Measurements from ENCODE around the gene RAB1B.

The RAB1B gene

DNA sequence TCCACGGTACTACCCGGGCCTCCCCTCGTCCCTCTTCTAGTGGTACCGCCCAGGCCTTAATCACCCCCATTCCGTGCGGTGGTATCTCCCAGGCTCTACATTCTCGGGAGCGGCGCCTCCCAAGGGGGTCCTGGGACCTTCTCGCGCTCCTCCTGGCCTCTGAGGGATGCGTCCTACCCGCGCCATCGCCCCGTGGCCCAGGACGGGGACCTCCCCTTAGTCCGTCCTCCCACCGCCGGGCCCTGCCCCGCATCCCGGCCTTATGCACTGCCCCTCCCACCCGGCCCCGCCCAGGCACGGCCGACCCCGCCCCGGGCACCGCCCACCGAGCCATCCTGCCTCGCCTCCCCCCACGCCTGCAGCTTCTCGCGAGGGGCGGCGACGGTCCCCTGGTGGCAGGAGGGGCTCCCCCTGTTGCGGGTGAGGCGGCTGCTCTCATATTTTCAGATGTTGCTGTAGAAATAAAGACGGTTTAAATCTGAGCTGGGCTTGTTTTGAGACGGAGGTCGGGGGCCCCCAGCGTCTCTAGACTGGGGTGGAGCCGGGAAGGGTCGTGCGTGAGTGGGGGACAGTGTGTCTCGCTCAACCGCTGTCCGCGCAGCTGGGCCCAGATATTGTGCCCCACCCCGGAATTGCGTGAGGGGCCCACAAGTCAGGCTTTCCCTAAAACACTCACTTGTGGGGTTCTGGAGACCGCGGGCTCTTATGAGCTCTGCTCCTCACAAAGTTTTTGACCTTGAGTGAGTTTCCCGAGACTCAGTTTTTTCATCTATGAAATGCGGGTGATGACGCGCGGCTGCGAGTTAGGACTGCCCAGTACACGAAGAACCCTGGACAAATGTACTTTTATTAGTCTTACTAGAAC is 828 bp upstream of the RAB1B start:
- Histone ChIP-seq H3K4me3 (replicated peaks; ENCODE audit: low read depth, low read length) (peak overlapping the region; percentile 69), H3K27me3 (replicated peaks; ENCODE audit: control insufficient read depth, insufficient read depth, low read length) (no peaks in the 10 kb centered on the region), H3K36me3 (ENCODE audit: control insufficient read depth, insufficient read depth, low read length) (peaks cover 38% of the 10 kb centered on the region)
- TF ChIP-seq, protein P1, sequence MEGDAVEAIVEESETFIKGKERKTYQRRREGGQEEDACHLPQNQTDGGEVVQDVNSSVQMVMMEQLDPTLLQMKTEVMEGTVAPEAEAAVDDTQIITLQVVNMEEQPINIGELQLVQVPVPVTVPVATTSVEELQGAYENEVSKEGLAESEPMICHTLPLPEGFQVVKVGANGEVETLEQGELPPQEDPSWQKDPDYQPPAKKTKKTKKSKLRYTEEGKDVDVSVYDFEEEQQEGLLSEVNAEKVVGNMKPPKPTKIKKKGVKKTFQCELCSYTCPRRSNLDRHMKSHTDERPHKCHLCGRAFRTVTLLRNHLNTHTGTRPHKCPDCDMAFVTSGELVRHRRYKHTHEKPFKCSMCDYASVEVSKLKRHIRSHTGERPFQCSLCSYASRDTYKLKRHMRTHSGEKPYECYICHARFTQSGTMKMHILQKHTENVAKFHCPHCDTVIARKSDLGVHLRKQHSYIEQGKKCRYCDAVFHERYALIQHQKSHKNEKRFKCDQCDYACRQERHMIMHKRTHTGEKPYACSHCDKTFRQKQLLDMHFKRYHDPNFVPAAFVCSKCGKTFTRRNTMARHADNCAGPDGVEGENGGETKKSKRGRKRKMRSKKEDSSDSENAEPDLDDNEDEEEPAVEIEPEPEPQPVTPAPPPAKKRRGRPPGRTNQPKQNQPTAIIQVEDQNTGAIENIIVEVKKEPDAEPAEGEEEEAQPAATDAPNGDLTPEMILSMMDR (IDR thresholded peaks at IDR 0.05; ENCODE audit: insufficient read depth, low read length, poor library complexity, severe bottlenecking), result no peak
- DNase-seq (ENCODE audit: extremely low read depth, insufficient read length), result peak; percentile 89

DNA sequence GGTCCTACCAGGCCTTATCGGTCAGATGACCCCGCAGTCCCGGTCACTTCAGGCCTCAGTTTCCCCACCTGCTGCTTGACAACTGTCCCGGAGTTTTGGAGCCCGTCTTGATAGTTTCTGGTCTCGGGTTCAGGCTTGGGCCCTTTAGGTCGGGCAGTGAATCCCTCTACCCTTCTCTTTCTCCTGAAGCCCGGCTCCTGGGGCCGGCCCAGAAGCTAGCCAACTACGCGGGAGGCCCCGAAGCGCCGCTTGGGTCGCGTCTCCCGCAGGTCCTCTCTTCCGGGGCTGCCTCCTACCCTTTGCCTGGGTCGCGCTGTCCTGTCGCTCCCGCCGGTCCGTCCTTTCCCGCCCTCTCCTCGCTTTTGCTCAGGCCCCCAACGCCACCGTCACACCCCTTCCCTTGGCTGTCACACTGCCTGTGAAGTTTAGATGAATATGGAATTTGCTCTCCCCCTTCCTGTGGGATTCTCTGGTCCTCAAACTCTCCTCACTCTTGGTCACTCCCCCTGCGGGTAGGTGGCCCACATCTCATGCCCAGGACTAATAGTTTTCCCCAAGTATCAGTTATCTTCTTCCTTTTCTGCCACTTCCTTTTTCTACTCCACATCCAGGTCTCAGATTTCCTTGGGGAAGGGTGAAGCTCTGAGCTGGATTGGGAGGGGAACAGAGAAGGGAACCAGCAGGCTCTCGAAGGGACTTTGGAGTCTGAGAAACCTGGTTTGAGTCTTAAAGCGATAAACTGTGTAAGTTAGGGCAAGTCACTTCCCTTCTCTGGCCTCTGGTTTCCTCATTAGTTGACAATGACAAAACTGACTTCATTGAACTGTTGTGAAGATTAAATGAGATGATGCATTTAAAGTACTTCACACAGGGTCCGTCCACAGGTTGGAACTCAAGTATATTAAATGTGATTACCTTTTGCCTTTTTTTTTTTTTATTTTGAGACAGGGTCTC is 790 bp downstream of the RAB1B start:
- no peak for DNase-seq (ENCODE audit: extremely low read depth, insufficient read length)
- TF ChIP-seq, protein P1 (IDR thresholded peaks at IDR 0.05; ENCODE audit: insufficient read depth, low read length, poor library complexity, severe bottlenecking), result peak; percentile 25
- Histone ChIP-seq H3K36me3 (ENCODE audit: control insufficient read depth, insufficient read depth, low read length) (peaks cover 38% of the 10 kb centered on the region), H3K27me3 (replicated peaks; ENCODE audit: control insufficient read depth, insufficient read depth, low read length) (no peaks in the 10 kb centered on the region), H3K4me3 (replicated peaks; ENCODE audit: low read depth, low read length) (peak overlapping the region; percentile 99)

DNA sequence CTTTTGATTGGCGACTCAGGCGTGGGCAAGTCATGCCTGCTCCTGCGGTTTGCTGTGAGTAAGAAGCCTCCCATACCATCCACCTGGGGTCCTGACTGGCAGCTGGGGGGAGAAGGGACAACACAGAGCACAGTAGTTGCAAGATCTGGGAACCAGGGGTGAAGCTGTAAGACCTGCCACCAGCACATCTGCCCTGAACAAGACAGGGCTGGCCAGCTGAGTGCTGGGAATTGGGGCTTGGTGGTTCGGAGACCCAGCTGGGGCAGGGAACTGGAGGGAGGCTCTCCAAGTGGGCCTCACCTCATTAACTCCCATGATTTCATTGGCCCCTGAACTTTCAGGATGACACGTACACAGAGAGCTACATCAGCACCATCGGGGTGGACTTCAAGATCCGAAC is 3.4 kb downstream of the RAB1B start:
- no peaks in the 10 kb centered on the region for H3K27me3 ChIP-seq (replicated peaks; ENCODE audit: control insufficient read depth, insufficient read depth, low read length)
- H3K36me3 ChIP-seq (ENCODE audit: control insufficient read depth, insufficient read depth, low read length), result peaks cover 36% of the 10 kb centered on the region
- no peak for DNase-seq (ENCODE audit: extremely low read depth, insufficient read length)
- TF ChIP-seq, protein P1 (IDR thresholded peaks at IDR 0.05; ENCODE audit: insufficient read depth, low read length, poor library complexity, severe bottlenecking), result no peak
- no peak overlapping the region for H3K4me3 ChIP-seq (replicated peaks; ENCODE audit: low read depth, low read length)

DNA sequence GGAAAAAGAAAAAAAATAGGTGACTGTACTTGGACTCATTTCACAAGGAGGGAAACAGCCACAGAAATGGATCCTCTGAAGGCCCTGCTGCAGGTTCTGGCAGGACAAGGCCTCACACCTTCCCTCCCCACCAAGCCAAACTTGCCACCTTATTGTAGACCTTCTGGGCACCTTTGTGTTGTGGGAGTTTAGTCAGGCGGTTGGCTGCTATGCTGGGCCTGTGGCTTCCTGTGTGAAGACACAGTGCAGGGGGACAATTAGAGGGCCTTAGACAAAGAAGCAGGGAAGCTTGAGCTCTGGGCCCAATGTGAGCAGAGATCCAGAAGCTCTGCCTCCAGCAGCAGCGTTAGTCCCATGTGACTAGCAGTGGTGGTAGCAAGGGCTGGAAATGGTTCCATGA is 4.2 kb downstream of the RAB1B start:
- TF ChIP-seq, protein P1 (IDR thresholded peaks at IDR 0.05; ENCODE audit: insufficient read depth, low read length, poor library complexity, severe bottlenecking), result no peak
- Histone ChIP-seq H3K36me3 (ENCODE audit: control insufficient read depth, insufficient read depth, low read length) (peaks cover 36% of the 10 kb centered on the region), H3K27me3 (replicated peaks; ENCODE audit: control insufficient read depth, insufficient read depth, low read length) (no peaks in the 10 kb centered on the region), H3K4me3 (replicated peaks; ENCODE audit: low read depth, low read length) (no peak overlapping the region)
- DNase-seq (ENCODE audit: extremely low read depth, insufficient read length), result no peak

DNA sequence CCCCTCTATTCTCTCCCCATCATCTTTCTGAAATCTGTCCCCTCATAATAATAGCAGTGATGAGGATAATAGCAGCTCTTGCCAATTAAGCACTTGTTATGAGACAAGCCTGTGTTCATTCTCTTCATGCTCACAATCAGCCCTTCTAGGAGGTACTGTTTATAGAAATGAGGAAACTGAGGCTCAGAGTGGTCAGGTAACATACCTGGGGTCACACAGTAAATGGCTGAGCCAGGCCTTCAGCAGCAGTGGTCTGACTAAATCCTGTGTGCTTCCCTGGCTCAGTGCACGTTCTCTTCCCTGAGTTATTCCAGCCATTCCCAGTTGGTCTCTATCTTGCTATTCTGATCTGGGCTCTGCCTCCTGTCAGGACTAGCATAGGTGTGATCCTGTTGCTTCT is 5.8 kb downstream of the RAB1B start:
- Histone ChIP-seq H3K4me3 (replicated peaks; ENCODE audit: low read depth, low read length) (no peak overlapping the region), H3K36me3 (ENCODE audit: control insufficient read depth, insufficient read depth, low read length) (peaks cover 36% of the 10 kb centered on the region), H3K27me3 (replicated peaks; ENCODE audit: control insufficient read depth, insufficient read depth, low read length) (no peaks in the 10 kb centered on the region)
- TF ChIP-seq, protein P1 (IDR thresholded peaks at IDR 0.05; ENCODE audit: insufficient read depth, low read length, poor library complexity, severe bottlenecking), result no peak
- no peak for DNase-seq (ENCODE audit: extremely low read depth, insufficient read length)

Data from GM06990 (cell line).